Measurements from ENCODE around the gene TUBA3C.

TUBA3C gene

DNA sequence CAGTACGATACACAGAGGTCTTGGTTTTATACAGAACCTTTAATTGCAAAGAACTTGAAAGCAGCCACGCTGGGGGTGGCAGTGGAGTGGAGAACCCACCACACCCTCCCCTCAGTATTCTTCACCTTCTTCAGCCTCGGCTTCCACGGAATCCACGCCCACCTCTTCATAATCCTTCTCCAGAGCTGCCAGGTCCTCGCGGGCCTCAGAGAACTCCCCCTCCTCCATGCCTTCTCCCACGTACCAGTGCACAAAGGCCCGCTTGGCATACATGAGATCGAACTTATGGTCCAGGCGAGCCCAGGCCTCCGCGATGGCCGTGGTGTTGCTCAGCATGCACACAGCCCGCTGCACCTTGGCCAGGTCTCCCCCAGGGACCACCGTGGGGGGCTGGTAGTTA is 7.9 kb downstream of the TUBA3C start:
- H3K4me3 ChIP-seq (ENCODE audit: low read depth, low read length) = no peak overlapping the region
- TF ChIP-seq, protein P1, sequence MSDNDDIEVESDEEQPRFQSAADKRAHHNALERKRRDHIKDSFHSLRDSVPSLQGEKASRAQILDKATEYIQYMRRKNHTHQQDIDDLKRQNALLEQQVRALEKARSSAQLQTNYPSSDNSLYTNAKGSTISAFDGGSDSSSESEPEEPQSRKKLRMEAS (IDR thresholded peaks at IDR 0.05; ENCODE audit: low read depth, low read length) = no peak
- DNase-seq (ENCODE audit: low read depth) = no peak

DNA sequence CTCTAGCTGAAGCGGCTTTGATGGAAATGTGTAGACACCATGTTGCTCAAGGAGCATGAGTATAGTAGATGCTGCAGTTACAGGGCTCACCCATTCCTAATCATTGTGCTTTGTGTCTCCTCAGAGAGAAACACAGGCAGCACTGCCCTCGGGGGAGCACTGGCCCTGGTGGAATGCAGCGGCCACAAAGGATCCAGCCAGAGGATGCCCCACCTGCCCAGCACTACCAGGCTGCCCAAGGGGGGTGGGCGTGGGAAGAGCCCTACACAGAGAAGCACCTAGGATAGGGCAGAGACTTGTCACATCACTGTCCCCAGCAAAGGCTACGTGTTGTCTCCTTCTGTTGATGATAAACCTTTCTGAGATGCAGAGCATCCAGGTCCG is 9.0 kb downstream of the TUBA3C start:
- no peak for DNase-seq (ENCODE audit: low read depth)
- no peak for TF ChIP-seq POLR2A (IDR thresholded peaks at IDR 0.05; ENCODE audit: extremely low read depth, insufficient read length)
- TF ChIP-seq, protein P2, sequence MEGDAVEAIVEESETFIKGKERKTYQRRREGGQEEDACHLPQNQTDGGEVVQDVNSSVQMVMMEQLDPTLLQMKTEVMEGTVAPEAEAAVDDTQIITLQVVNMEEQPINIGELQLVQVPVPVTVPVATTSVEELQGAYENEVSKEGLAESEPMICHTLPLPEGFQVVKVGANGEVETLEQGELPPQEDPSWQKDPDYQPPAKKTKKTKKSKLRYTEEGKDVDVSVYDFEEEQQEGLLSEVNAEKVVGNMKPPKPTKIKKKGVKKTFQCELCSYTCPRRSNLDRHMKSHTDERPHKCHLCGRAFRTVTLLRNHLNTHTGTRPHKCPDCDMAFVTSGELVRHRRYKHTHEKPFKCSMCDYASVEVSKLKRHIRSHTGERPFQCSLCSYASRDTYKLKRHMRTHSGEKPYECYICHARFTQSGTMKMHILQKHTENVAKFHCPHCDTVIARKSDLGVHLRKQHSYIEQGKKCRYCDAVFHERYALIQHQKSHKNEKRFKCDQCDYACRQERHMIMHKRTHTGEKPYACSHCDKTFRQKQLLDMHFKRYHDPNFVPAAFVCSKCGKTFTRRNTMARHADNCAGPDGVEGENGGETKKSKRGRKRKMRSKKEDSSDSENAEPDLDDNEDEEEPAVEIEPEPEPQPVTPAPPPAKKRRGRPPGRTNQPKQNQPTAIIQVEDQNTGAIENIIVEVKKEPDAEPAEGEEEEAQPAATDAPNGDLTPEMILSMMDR (IDR thresholded peaks at IDR 0.05; ENCODE audit: low read depth, low read length) = no peak
- TF ChIP-seq, protein P1 (IDR thresholded peaks at IDR 0.05; ENCODE audit: low read depth, low read length) = no peak
- TF ChIP-seq MYC (IDR thresholded peaks at IDR 0.05; ENCODE audit: low read depth, low read length) = no peak

DNA sequence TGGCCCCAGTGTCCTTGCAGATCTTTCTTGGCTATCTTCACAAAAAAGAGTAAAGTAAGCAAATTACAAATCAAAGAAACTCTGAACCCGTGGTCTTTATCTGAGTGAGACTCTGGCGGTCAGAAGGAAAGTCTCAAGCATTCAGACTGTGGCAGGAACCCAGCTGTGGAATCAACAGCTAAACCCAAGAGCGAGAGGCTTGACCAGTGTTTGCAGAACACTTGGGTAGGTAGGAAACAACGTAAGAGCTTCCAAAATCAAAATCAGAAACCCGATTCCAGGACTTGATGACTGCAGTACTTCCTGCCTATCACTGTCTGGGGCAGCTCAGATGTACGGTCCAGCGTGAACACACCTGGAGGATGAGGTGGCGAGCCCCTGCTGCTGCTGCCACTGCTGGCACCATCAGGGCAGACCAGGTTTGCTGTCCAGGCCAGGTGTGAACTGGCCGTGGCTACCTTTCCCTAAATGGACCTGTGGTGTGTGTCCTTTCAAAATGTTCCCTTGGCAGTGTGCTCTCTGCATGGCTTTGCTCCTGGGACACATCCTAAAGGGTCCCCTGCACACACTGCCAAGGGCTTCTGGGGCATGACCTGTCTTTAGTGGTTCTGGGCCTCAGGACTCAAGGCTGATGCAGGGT is 9.5 kb downstream of the TUBA3C start:
- TF ChIP-seq POLR2A (IDR thresholded peaks at IDR 0.05; ENCODE audit: extremely low read depth, insufficient read length) (no peak), MYC (IDR thresholded peaks at IDR 0.05; ENCODE audit: low read depth, low read length) (no peak)
- TF ChIP-seq, protein P2 (IDR thresholded peaks at IDR 0.05; ENCODE audit: low read depth, low read length) = no peak
- TF ChIP-seq, protein P1 (IDR thresholded peaks at IDR 0.05; ENCODE audit: low read depth, low read length) = no peak
- no peak overlapping the region for H3K4me3 ChIP-seq (ENCODE audit: low read depth, low read length)
- DNase-seq (ENCODE audit: low read depth) = no peak

More for the DNA sequence above, 9.0 kb downstream of the TUBA3C start:
- no peak overlapping the region for H3K4me3 ChIP-seq (ENCODE audit: low read depth, low read length)

DNA sequence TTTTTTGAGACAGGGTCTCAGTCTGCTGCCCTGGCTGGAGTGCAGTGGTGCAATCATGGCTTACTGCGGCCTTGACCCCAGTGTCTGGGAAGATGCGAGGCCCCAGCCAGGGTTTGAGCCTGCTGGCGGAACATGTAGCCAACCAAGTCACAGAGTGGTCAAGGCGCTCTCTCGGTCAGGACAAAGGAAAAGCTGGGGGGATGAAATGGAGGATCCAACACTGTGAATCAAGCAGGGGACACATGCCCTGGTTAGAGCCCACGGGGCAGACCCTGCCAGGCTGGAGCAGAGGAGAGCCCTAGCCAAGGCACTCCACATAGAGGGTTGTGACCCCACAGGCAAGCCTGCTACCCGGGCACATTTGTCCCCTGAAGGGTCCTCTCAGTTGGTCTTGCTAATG is 10.1 kb downstream of the TUBA3C start:
- no peak for DNase-seq (ENCODE audit: low read depth)
- H3K4me3 ChIP-seq (ENCODE audit: low read depth, low read length) = no peak overlapping the region
- no peak for TF ChIP-seq POLR2A (IDR thresholded peaks at IDR 0.05; ENCODE audit: extremely low read depth, insufficient read length)
- no peak for TF ChIP-seq MYC (IDR thresholded peaks at IDR 0.05; ENCODE audit: low read depth, low read length)
- TF ChIP-seq, protein P1 (IDR thresholded peaks at IDR 0.05; ENCODE audit: low read depth, low read length) = no peak
- TF ChIP-seq, protein P2 (IDR thresholded peaks at IDR 0.05; ENCODE audit: low read depth, low read length) = no peak

DNA sequence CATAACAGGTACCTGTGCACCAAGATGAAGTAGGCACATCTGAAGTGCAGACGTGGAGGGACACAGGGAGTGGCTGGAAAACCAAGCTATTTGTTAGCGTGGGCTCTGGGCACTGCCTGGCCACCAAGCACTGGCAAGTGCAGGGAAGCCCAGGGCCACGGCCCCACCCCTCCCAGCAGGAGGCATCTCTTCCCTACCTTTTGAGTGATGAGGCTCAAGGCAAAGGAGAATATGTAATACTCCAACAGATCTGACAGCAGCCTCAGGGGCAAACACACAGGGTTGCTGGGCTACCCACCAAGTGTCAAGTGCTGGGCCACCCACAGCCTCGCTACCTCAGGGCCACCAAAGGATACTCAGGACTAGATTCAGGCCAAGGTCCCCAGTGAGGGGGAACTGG is 11.6 kb downstream of the TUBA3C start:
- TF ChIP-seq, protein P1 (IDR thresholded peaks at IDR 0.05; ENCODE audit: low read depth, low read length) = no peak
- TF ChIP-seq POLR2A (IDR thresholded peaks at IDR 0.05; ENCODE audit: extremely low read depth, insufficient read length) = no peak
- TF ChIP-seq MYC (IDR thresholded peaks at IDR 0.05; ENCODE audit: low read depth, low read length) = no peak
- TF ChIP-seq, protein P2 (IDR thresholded peaks at IDR 0.05; ENCODE audit: low read depth, low read length) = no peak
- no peak for DNase-seq (ENCODE audit: low read depth)

GRCh38 chr13:19169496-19169895 is 12.1 kb downstream of the TUBA3C start:
- H3K4me3 ChIP-seq (ENCODE audit: low read depth, low read length) = no peak overlapping the region
- no peak for DNase-seq (ENCODE audit: low read depth)
- TF ChIP-seq, protein P2 (IDR thresholded peaks at IDR 0.05; ENCODE audit: low read depth, low read length) = no peak
- TF ChIP-seq POLR2A (IDR thresholded peaks at IDR 0.05; ENCODE audit: extremely low read depth, insufficient read length) (no peak), MYC (IDR thresholded peaks at IDR 0.05; ENCODE audit: low read depth, low read length) (no peak)
- TF ChIP-seq, protein P1 (IDR thresholded peaks at IDR 0.05; ENCODE audit: low read depth, low read length) = no peak

More for the DNA sequence above, 11.6 kb downstream of the TUBA3C start:
- no peak overlapping the region for H3K4me3 ChIP-seq (ENCODE audit: low read depth, low read length)
